ENCODE measurements around the gene SMG1. TPM values are rescaled to one million over a fixed set of nuclear protein-coding genes. Genes with fewer than 3 reads are reported as not detected.

SMG1 gene
- total and polyA plus RNA-seq, 2 of the 13 experiments (the other 11 are each of a cell fraction or from before 2014, with no cell fraction given) = 48.7 to 53.7 TPM

GRCh38 chr16:18932243-18932987 lies 6.2 kb upstream of the SMG1 start (continued):
- TF ChIP-seq BCLAF1 (IDR thresholded peaks at IDR 0.05) (no peak), DMAP1 (CRISPR knock-in tag; IDR thresholded peaks at IDR 0.05) (no peak), GMEB1 (CRISPR knock-in tag; IDR thresholded peaks at IDR 0.05; ENCODE audit: borderline replicate concordance) (no peak), EP300 (IDR thresholded peaks at IDR 0.05; ENCODE audit: low read depth in 2 of 2, low read length in 2 of 2) (peak in 1 of 2 experiments; percentile 52; a peak in 1 of 4 replicates), EP300 (CRISPR knock-in tag; IDR thresholded peaks at IDR 0.05; ENCODE audit: borderline replicate concordance) (no peak), ZBTB7B (CRISPR knock-in tag; IDR thresholded peaks at IDR 0.05) (no peak), KLF9 (CRISPR knock-in tag; IDR thresholded peaks at IDR 0.05; ENCODE audit: low read depth) (0 out of 2 replicates have a peak, but pooled peaks have one; percentile 56), SP5 (CRISPR knock-in tag; IDR thresholded peaks at IDR 0.05; ENCODE audit: borderline replicate concordance, low read depth) (no peak; the same call in 1 of the 2 replicates), HMG20A (CRISPR knock-in tag; IDR thresholded peaks at IDR 0.05; ENCODE audit: borderline replicate concordance) (peak; percentile 63; the same call in 1 of the 2 replicates), THAP11 (CRISPR knock-in tag; IDR thresholded peaks at IDR 0.05) (peak; percentile 56; the same call in 1 of the 2 replicates), NFKB2 (CRISPR knock-in tag; IDR thresholded peaks at IDR 0.05; ENCODE audit: borderline replicate concordance) (no peak), ZNF281 (CRISPR knock-in tag; IDR thresholded peaks at IDR 0.05; ENCODE audit: borderline replicate concordance) (no peak), SNAPC5 (CRISPR knock-in tag; IDR thresholded peaks at IDR 0.05; ENCODE audit: borderline replicate concordance) (no peak), EED (CRISPR knock-in tag; IDR thresholded peaks at IDR 0.05) (no peak), HIC2 (CRISPR knock-in tag; IDR thresholded peaks at IDR 0.05; ENCODE audit: low read depth) (no peak), ZNF691 (CRISPR knock-in tag; IDR thresholded peaks at IDR 0.05; ENCODE audit: borderline replicate concordance, low read depth) (no peak)
